ENCODE results near the gene MSMB.
A peak's percentile ranks its signal among the peaks of the same experiment; 100 is the strongest.

The MSMB gene

DNA sequence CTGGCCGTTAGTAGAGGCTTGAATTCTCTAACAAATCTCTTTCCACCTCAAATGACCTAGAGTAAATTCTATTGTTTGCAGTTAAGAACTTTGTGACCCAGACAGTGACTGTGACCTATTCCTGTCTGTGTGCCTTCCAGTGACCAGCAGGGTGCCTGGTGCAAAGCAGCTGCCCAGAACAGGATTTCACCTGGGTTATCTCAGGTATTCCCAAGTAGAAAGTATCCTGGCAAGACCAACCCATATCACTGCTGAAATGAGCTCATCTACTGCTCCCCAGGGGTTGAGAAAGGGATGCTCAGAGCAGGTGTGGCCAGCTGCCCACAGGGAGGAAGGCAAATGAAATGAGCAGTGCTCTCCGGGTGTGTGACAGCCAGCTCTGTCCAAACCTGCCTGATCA is 2.1 kb upstream of the MSMB start:
- DNase-seq (ENCODE audit: insufficient read length) (no peak), FAIRE-seq (no peak)
- TF ChIP-seq TAF1 (IDR thresholded peaks at IDR 0.05; ENCODE audit: borderline replicate concordance, low read depth, low read length) (no peak), POLR2A (IDR thresholded peaks at IDR 0.05; ENCODE audit: low read depth, low read length) (no peak), POLR2AphosphoS5 (IDR thresholded peaks at IDR 0.05; ENCODE audit: low read depth, low read length) (no peak)

DNA sequence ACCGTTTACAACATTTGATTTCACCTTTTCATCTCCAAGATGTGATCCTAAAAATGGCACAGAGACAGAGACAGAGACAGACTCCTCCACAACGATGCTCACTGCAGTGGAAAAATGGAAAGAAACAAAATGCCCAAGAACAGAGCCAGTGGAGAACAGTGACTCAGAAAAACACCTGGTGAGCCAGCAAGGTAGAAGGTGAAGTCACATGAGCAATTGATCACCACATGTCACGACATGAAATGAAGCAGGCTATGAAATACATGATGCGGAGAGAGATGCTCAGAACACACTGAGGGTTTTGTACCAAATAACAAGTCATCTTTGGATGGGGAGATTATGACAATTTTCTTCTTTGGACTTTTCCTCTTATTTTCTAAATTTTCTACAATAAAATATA is 3.5 kb downstream of the MSMB start:
- FAIRE-seq (no peak), DNase-seq (ENCODE audit: insufficient read length) (no peak)
- TF ChIP-seq POLR2A (IDR thresholded peaks at IDR 0.05; ENCODE audit: low read depth, low read length) (no peak), POLR2AphosphoS5 (IDR thresholded peaks at IDR 0.05; ENCODE audit: low read depth, low read length) (no peak), TAF1 (IDR thresholded peaks at IDR 0.05; ENCODE audit: borderline replicate concordance, low read depth, low read length) (no peak)

GRCh38 chr10:46040004-46040403 is 6.1 kb downstream of the MSMB start:
- no peak for DNase-seq (ENCODE audit: insufficient read length)
- FAIRE-seq = no peak
- TF ChIP-seq POLR2AphosphoS5 (IDR thresholded peaks at IDR 0.05; ENCODE audit: low read depth, low read length) = no peak
- no peak for TF ChIP-seq POLR2A (IDR thresholded peaks at IDR 0.05; ENCODE audit: low read depth, low read length)
- no peak for TF ChIP-seq TAF1 (IDR thresholded peaks at IDR 0.05; ENCODE audit: borderline replicate concordance, low read depth, low read length)

DNA sequence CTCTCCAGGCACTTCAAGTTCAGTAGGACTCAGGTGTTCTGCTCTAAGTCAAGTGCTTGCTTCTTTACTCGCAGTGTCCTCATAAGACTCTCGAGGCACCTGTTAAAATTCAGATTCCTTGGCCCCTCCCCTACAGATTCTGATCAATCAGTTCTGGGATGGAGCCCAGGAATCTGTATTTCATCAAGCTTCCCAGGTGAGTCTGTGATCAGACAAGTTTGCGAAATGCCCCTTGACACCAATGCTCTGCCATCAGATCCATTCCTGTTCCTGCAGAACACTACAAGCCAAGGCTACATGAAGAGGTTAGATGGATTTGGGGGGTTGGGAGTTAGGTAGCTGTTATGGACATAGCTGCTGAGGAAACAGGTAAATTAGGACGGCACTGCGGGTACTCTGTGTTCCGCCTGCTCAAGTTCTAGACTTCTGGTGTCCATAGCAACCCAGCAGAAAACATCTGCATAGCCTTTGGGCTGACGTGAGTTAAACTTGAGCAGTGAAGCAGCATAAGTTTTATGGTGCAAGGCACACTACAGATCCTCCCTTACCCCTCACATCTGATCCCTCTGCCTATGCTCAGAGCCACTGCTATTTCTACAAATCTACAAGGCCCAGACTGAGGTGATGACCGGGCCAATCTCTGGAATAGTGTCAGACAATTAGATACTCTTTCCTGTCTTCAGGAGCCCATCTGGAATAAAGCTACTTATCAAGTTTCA is 8.8 kb downstream of the MSMB start:
- TF ChIP-seq POLR2A (IDR thresholded peaks at IDR 0.05; ENCODE audit: low read depth, low read length) (no peak), POLR2AphosphoS5 (IDR thresholded peaks at IDR 0.05; ENCODE audit: low read depth, low read length) (no peak), TAF1 (IDR thresholded peaks at IDR 0.05; ENCODE audit: borderline replicate concordance, low read depth, low read length) (no peak)
- DNase-seq (ENCODE audit: insufficient read length) (no peak), FAIRE-seq (no peak)

- TF ChIP-seq POLR2A (IDR thresholded peaks at IDR 0.05; ENCODE audit: low read depth, low read length) (no peak), TAF1 (IDR thresholded peaks at IDR 0.05; ENCODE audit: borderline replicate concordance, low read depth, low read length) (no peak), POLR2AphosphoS5 (IDR thresholded peaks at IDR 0.05; ENCODE audit: low read depth, low read length) (no peak)
- no peak for DNase-seq (ENCODE audit: insufficient read length)
- FAIRE-seq = no peak
Observed at GRCh38 chr10:46035923-46036849, 9.9 kb downstream of the MSMB start.

DNA sequence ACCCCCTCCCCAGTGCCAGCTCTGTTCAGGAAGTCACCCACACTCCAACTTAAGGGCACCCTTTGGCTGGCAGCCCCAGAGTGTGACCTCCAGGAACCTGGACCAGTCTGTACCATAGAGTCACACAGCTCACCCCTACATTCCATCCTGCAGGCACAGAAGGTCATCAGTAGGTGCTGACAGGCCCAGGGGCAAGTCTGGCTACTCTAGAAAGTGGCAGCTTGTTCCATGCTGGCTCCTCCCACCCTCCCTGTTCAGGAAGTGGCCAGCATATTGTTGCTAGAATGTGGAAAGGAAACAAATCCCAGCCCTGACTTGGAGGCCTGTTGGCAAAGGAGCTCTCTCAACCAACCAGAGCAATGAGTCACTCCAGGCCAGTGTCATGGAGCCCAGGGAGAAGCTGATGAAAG is 12.5 kb downstream of the MSMB start:
- no peak for TF ChIP-seq TAF1 (IDR thresholded peaks at IDR 0.05; ENCODE audit: borderline replicate concordance, low read depth, low read length)
- FAIRE-seq = no peak
- no peak for DNase-seq (ENCODE audit: insufficient read length)

- no peak for FAIRE-seq
- no peak for DNase-seq (ENCODE audit: insufficient read length)
- TF ChIP-seq POLR2A (IDR thresholded peaks at IDR 0.05; ENCODE audit: low read depth, low read length) (no peak), TAF1 (IDR thresholded peaks at IDR 0.05; ENCODE audit: borderline replicate concordance, low read depth, low read length) (no peak), POLR2AphosphoS5 (IDR thresholded peaks at IDR 0.05; ENCODE audit: low read depth, low read length) (no peak)
Observed at GRCh38 chr10:46031648-46032532, 14.2 kb downstream of the MSMB start.

GRCh38 chr10:46030091-46030937 is 15.8 kb downstream of the MSMB start, which contains the start of gene NCOA4:
NCOA4 (minus strand) TSS chr10:46030623; CDS start chr10:46016680, 13,943 bp downstream.
- TF ChIP-seq TAF1 (IDR thresholded peaks at IDR 0.05; ENCODE audit: borderline replicate concordance, low read depth, low read length) = peak; percentile 84; the same call in 1 of the 2 replicates
- peak; percentile 97 for TF ChIP-seq POLR2A (IDR thresholded peaks at IDR 0.05; ENCODE audit: low read depth, low read length)
- TF ChIP-seq POLR2AphosphoS5 (IDR thresholded peaks at IDR 0.05; ENCODE audit: low read depth, low read length) = peak; percentile 94
- FAIRE-seq (no peak), DNase-seq (ENCODE audit: insufficient read length) (peak; percentile 92)

DNA sequence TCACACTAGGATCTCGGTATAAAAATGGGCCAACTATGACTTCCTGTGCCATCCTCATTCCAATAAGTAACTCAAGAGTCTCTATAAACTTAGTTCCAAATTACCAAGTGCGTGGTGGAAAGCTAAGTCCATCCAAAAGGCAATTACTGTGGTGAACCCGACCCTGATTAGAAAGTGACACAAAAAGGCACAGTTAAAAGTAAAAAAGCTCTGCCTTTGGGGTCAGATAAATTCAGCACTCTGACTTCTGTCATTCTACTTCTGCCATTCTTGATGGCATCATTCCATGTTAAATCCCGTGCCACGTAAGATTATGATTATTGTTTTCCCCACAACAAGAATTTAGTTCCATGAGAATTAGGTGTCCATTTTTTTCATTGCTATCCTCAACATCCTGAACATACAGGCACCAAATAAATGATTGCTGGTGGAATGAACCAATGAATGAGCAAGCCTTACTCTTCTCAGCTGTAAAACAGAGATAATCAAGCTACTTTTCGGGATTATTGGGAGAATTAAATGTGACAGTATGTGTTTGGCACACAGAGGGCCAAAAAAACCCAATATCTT is 16.5 kb downstream of the MSMB start:
- DNase-seq (ENCODE audit: insufficient read length) = no peak
- no peak for TF ChIP-seq TAF1 (IDR thresholded peaks at IDR 0.05; ENCODE audit: borderline replicate concordance, low read depth, low read length)
- no peak for TF ChIP-seq POLR2AphosphoS5 (IDR thresholded peaks at IDR 0.05; ENCODE audit: low read depth, low read length)
- no peak for TF ChIP-seq POLR2A (IDR thresholded peaks at IDR 0.05; ENCODE audit: low read depth, low read length)
- FAIRE-seq = no peak

Measured in GM12892 (cell line).